HEK293T (cell line): ENCODE data around the gene QSOX1.

ENCODE experiments used
- FOXK2 ChIP-seq: fragments of 450-650 bp; IDR thresholded peaks from 2 replicates; pipeline ENCODE4 v1.6.1; 2016; ENCODE audit warnings: mild to moderate bottlenecking
- HDGF ChIP-seq: fragments of 450-650 bp; IDR thresholded peaks from 2 replicates; pipeline ENCODE4 v1.6.1; 2017; ENCODE audit warnings: antibody characterized with exemption, borderline replicate concordance
- SUZ12 ChIP-seq: fragments of 450-650 bp; IDR thresholded peaks from 2 replicates; pipeline ENCODE4 v1.6.1; 2016; ENCODE audit warnings: mild to moderate bottlenecking

DNA sequence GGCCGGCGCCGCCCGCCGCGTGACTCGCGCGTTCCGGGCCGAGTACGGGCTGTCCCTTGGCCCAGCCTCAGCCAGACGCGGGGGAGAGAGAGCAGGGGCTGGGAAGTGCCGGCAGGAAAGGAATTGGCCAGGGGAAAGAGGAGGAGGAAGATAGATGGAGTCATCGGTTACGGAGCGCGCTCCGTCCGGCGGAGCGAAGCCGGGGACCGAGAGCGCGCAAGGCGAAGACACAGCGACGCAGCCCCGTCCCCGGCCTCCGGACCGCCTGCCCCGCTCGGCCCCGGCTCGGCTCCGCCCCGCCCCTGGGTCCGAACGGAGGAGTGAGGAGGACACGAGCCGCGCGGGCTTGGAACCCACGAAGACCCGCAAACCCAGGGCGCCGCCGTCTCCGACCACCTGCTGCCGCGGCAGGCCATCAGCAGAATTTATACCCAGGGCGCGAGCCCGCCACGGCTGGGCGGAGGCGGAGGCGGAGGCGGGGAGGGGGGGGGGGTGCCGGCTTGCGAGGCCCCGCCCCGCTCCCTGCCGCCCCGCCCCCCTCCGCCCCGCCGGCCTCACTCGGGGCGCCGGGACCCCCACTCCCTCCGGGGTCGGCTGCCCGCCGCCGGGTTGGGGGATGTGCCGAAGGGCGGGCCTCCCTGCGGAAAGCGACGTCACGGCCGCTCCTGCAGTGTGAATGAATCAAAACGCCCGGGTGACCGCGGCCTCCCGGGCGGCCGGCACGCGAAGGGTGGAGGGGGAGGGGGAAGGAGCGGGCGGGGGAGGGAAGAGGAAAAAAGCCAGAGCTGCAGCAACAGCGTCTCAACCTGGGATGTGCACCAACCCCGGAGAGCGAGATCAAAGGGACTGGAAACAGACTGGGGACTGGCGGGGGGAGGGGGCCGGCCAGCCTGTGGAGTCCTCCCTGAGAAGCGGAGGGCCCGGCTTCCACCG, 75.1 kb downstream of the QSOX1 start, which contains the start of gene LHX4:
- TF ChIP-seq FOXK2 (no peak), HDGF (no peak), SUZ12 (no peak)
